ELF-1 (cell line): ENCODE data around the gene CCDC12.
"Not testable (repeated sequence)": the region's sequence is repeated elsewhere in the genome, so short reads cannot be mapped to it uniquely, and the experiment has no call there.

Experiments used
- DNase-seq: peaks from one replicate; pipeline ENCODE4 v3.0.0-alpha.2; 2016; ENCODE audit warnings: low read depth, low spot score

The CCDC12 gene

GRCh38 chr3:46981932-46982471, 5.5 kb upstream of the CCDC12 start:
- DNase-seq = peak; percentile 75

DNA sequence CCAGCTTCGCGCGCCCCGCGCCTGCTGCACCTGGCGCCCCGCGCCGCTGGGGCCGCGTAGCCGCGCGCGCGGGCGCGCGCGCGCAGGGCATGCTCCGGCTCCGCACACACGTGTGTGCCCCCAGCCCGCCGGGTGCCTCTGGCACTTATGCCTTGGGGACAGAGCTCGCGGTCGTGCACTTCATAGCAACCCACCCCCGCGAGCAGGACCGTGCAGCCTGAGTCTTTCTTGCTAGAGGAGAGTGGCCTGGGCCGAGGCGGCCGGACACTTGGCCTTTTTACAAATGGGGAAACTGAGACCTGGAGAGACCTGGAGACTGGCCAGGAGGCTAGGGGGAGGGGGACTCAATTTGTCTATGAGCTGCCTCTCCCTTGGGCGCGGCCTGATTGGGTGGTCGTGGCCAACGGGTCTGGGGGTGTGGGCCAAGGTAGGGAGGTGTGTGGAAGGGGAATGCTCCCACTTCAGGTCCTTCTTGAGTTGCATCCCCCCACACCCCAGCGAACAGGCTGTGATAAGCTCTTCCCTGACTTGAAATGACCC, 3.5 kb upstream of the CCDC12 start:
- DNase-seq = no peak

DNA sequence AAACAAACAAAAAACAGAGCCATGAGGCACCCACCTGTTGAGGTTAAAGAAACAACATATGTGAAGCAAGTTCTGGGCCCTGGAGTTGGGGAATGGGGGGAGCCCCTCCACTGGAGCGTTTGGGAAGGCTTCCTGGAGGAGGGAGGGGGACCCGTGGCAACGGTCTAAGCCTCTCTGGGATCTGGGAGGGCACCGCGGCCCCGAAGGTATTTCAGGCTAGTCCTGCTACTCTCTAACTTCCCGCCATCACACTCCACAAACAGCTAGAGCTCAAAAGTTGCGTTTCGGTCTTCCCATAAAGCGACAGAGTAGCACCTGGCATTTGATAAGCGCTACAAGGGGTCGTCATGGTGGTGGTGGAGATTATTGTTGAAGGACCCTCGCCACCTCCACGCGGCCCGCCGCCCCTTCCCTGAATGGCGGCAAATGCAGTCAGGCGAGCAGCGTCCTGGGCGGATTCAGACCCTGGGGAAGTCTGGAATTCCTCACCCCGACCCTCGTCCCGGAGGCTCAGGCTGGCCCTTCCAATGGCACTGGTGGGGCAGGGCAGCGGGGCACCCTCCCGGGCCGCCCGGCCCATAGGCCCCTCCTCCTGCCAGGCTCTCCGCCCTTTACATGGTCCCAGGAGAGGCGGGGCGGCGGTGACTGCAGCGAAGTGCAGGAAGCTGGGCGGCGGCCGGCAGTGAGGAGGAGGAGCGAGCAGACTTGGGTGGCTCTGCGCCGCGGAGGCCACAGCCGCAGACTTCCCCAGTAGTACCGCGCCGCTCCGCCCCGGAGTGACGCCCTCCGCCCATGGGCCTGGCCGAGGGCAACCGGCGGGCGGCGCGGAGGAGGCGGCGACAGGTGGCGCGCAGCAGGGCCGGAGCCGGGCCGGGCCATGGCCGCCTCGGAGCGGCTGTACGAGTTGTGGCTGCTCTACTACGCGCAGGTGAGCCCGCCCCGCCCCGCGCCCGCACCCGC, 2.7 kb upstream of the CCDC12 start, which contains the start of gene NBEAL2:
Gene NBEAL2, plus strand, starts transcription at position 682 of the 960 bp plus-strand sequence. Its CDS starts 196 bp downstream, at position 878.
- DNase-seq = peak; percentile 93

DNA sequence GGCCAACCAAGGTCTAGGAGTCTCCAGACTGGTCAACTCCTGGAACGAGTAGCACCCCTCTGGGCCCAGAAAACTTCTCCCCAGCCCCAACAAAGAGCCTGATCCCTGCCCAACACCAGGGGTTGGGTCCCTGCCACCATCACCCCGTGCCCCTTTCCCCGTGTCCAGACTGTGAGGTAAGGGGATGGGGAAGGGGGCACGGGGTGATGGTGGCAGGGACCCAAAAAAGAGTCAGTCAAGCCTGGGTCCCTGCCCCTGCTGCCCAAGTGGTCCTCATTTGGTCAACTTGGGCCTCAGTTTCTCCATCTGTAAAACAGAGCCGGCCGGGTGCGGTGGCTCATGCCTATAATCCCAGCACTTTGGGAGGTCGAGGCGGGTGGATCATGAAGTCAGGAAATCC, 1.8 kb upstream of the CCDC12 start:
- DNase-seq = no peak

GRCh38 chr3:46977811-46978195, 1.3 kb upstream of the CCDC12 start:
- DNase-seq = no peak

DNA sequence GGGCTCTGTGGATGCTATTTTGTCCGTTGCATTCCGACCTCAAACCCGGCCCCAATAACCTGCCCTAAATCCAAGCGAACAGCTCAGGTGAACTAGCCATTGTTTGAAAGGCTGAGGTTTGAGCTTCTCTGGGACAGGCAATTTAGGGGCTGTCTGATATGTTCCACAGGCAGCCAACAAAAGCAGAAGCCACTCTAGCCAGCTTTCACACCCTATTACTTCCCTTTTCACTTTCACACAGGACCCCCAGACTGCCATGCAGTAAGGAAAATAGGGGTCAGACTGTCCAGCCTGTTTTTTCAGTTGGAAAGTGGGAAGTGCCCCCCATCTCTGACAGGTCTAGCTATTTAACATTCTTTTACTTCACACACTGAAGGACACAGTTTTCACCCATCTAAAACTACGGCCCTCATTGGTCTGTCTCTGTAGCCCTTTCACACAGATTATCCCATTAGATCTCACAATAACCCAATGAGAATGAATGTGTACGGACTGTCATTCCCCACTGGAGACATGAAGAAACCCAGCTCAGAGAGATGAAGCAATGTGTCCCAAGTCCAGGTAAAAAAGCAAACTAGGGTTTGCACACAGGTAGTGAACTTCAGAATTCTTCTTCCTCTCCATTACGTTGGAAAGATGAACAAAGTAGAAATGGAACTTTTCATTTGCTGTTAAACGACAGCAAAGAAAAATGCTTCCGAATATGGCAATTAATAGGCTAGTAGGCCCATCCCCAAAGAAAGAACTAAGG, 1.9 kb downstream of the CCDC12 start:
- DNase-seq = no peak

DNA sequence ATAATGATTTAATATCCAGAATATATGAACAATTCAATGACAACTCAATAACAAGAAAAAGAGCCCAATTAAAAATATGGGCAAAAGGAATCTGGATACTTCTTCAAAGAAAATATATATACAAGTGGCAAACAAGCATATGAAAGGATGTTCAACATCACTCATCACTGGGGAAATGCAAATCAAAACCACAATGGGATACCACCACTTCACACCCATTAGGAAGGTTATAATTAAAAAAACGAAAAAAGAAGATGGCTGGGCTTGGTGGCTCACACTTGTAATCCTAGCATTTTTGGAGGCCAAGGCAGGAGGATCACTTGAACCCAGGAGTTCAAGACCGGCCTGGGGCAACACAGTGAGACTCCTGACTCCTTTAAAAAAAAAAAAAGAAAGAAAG, 4.1 kb downstream of the CCDC12 start:
- no peak for DNase-seq

GRCh38 chr3:46971742-46972141, 4.8 kb downstream of the CCDC12 start:
- DNase-seq = no peak

GRCh38 chr3:46971151-46971550, 5.4 kb downstream of the CCDC12 start:
- DNase-seq = no peak

DNA sequence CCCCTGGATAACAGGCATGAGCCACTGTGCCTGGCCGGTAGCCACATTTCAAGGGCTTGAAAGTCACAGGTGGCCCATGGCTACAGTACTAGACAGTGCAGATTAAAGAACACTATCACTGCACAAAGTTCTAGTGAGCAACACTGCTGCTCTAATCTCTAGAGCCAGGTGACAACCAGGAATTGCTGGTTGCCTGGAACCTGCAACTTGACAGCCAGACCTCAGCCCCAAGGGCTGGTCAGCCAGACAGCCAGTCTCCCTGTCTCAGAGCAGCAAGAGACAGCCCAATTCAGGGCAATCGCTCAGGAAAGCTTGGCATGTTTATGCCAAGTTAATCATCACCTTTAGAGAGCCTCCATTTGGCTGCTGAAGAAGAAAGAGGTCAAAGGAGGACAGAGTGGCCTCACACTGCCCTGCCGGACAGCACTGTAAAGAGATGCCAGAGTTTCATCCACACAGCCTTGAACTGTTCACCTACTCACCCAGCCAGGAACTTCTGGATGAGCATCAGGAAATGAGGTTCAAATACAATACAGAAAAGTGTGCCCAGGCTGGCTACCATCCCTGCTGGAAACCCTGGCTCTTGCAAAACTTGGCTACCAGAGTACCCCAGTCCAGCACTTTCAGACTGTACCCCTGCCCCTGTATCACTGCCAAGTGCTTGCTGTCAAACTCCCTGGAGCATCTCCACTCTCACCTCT, 6.0 kb downstream of the CCDC12 start:
- no peak for DNase-seq

GRCh38 chr3:46968783-46969428, 7.6 kb downstream of the CCDC12 start:
- no peak for DNase-seq

DNA sequence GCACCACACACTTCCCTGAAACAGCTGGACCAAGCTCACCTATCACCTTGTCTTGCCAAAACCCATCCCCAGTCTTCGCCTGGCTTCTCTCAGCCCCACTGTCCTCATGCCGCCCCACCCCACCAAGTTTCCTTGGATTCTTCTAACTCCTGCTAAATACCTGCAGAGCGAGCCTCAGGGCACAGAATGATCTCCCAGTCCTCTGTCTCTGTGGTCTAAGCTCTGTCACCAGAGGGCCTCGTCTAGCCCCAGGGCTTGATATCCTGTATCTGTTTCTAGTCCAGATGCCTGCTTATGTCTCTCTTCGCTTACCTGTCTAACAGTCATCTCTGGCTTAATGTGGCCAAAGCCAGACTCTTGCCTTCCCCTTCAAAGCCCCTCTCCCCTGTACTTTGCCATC, 9.7 kb downstream of the CCDC12 start:
- peak; percentile 80 for DNase-seq

- DNase-seq = no peak
Measured at GRCh38 chr3:46965151-46965550, 11.4 kb downstream of the CCDC12 start.

DNA sequence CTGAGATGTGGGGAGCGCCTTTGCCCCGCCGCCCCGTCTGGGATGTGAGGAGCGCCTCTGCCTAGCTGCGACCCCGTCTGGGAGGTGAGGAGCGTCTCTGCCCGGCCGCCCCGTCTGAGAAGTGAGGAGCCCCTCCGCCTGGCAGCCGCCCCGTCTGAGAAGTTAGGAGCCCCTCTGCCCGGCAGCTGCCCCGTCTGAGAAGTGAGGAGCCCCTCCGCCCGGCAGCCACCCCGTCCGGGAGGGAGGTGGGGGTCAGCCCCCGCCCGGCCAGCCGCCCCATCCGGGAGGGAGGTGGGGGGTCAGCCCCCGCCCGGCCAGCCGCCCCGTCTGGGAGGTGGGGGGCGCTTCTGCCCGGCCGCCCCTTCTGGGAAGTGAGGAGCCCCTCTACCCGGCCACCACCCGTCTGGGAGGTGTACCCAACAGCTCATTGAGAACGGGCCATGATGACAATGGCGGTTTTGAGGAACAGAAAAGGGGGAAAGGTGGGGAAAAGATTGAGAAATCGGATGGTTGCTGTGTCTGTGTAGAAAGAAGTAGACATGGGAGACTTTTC, 12.4 kb downstream of the CCDC12 start:
- DNase-seq = not testable (repeated sequence)

DNA sequence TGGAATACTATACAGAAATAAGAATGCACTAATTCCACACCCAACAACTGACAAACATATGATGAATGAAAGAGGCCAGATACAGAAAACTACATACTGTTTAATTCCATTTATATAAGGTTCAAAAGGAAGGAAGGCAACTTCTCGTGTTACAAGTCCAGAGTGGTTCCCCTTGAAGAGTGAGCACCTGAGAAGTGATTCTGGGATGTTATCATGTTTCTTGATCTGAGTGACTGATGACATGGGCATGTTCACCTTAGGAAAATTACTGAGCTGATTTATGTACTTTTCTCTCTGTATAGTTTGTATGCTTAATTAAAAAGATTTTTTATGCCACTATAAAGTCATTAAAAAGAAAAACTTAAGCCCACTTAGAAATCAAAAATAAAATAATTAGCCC, 13.6 kb downstream of the CCDC12 start:
- DNase-seq = no peak

- no peak for DNase-seq
Measured at GRCh38 chr3:46962427-46962826, 14.1 kb downstream of the CCDC12 start.

DNA sequence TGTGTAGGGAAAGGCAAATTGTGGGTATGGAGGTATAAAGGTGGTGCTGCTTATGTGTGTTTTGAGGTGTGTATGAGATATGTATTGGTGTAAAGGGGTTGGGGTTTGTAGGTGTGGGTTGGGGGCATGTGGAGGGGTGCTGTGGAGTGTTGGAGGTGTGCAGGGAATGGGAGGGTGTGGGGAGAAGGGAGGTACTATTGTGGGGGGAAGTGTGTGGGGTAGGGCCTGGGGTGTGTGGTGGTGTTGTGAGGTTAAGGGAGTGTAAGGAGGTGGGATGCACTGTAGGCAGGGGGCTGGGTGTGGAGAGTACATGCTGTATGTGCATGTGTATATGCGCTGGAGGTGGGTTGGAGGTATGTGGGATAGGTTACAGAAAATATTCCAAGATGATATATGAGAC, 15.7 kb downstream of the CCDC12 start:
- DNase-seq = no peak

DNA sequence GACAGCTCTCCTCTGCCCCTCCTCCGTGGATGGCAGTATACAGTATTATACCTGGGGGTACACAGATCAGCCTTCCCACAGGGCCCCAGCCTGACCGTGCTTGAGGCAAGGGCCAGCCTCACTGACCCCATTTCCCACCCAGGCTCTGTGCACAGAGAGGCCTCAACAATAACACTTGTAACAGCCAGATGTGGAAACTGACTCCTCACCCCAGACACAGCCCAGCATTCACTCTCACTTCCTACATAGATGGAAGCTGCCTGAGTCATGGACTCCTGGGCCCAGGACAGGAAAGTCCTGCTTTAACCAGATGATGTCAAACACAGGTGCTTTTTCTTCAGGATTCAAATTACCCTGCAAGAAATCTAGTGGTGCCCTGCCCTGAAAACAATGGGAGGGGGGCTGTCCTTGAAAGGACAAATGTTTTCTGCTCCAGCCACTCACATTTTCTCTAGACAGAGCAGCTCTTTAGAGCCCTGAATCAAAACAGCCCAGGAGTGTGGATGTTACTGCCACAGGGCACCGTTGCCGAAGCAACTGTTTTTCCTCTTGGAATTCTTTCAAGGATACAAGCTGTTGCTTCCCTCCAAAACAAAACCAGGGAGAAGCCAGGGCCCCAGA, 16.4 kb downstream of the CCDC12 start:
- peak; percentile 69 for DNase-seq

DNA sequence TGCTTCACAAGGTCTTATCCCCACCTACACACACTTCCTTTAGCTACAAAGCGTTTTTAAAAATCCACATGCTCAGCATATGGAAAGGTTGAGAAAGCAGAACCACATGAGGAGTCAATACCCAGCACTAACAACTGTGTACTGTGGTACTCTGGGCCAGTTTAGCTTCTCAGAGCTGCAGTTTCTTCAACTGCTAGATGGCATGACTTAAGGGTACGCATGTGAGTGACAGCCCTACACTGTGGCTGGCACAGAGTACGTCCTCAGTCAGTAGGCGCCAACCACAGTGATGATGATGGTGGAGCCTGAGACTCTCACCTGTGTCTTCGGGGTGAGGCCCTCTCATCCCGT, 17.4 kb downstream of the CCDC12 start:
- DNase-seq = no peak

DNA sequence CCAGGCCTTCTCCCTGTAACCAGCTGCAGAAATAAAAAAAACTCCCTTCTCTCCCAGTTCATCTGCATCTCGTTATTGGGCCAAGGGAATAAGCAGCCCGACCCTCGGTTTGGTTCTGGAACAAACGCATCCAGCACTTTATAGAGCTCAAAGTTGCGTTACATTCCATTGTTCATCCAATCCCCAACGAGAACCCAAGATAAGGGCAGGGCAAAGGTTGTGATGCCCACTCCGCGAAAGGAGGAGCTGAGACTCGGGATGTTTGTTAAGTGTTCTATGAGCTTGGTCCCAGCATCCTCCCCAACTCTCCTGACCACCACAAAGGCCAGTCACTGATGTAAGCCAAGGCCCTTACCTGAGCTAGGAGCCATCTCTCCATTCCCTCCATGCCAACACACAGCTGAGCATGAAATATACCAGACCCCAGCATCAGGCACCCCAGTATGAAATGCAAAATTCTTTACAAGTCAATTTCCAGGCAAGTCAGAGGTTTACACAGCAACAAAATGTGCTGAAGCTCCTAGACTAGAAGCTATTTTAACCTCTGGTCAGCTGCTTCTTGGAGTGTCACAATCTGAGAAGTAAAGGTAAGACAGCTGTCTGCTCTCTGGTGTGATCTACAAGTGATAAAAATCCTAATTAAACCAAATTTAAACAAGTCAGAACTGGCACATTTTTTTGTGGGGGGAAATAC, 17.9 kb downstream of the CCDC12 start:
- no peak for DNase-seq
